A673 (cell line): ENCODE data around the gene C6orf52. TPM values are rescaled to one million over a fixed set of nuclear protein-coding genes. Genes with fewer than 3 reads are reported as not detected.

Source experiments
- BruUV-seq: library from RNA; stranded (reverse); fragments of 400-500 nt; replicated peaks from 2 replicates; lab custom pipeline; 2021; lab: Mats Ljungman, UMichigan
- CTCF ChIA-PET: fragments of 300-600 bp; sonication (Branson Sonifier 250); formaldehyde crosslinking; loops from one replicate; lab custom pipeline; 2022; ENCODE audit warnings: antibody characterized with exemption; lab: Charles Lee
- POLR2A ChIA-PET: fragments of 300-600 bp; sonication (Branson Sonifier 250); formaldehyde crosslinking; loops from one replicate; lab custom pipeline; 2022; ENCODE audit warnings: antibody characterized with exemption; ENCODE audit not compliant: low non-redundant PET; lab: Charles Lee
- DNase-seq: peaks from one replicate; pipeline ENCODE4 v3.0.0-alpha.2; 2015; ENCODE audit warnings: low spot score
- H3K27ac ChIP-seq: fragments of 200-600 bp; sonication (generic); 2 replicates; pipeline ENCODE4 v1.5.1; 2016; ENCODE audit warnings: mixed run types, low read depth, mild to moderate bottlenecking, mixed read lengths, antibody characterized with exemption, low read length; ENCODE audit not compliant: poor library complexity, severe bottlenecking
- H3K27me3 ChIP-seq: fragments of 200-600 bp; sonication (generic); replicated peaks from 2 replicates; pipeline ENCODE4 v1.6.1; 2017; ENCODE audit warnings: mixed run types, low read depth, mild to moderate bottlenecking, mixed read lengths, antibody characterized with exemption, low read length; ENCODE audit not compliant: insufficient read depth, poor library complexity
- H3K36me3 ChIP-seq: fragments of 200-600 bp; sonication (generic); 2 replicates; pipeline ENCODE4 v1.6.1; 2016; ENCODE audit warnings: mixed run types, mild to moderate bottlenecking, mixed read lengths, antibody characterized with exemption, low read length; ENCODE audit not compliant: insufficient read depth, poor library complexity, severe bottlenecking
- H3K4me1 ChIP-seq: fragments of 200-600 bp; sonication (generic); 2 replicates; pipeline ENCODE4 v1.6.1; 2017; ENCODE audit warnings: mixed run types, mild to moderate bottlenecking, mixed read lengths, antibody characterized with exemption, low read length; ENCODE audit not compliant: insufficient read depth, poor library complexity, severe bottlenecking
- H3K4me3 ChIP-seq: fragments of 200-600 bp; sonication (generic); 2 replicates; pipeline ENCODE4 v1.5.1; 2016; ENCODE audit warnings: low read depth, mixed run types, mild to moderate bottlenecking, mixed read lengths, low read length; ENCODE audit not compliant: poor library complexity, severe bottlenecking
- H3K9me3 ChIP-seq: fragments of 200-600 bp; sonication (generic); 2 replicates; pipeline ENCODE4 v1.6.1; 2016; ENCODE audit warnings: mixed run types, low read depth, mild to moderate bottlenecking, mixed read lengths, antibody characterized with exemption, low read length; ENCODE audit not compliant: poor library complexity, severe bottlenecking
- CTCF ChIP-seq: fragments of 300-800, 200-600 bp; sonication (generic); conservative IDR thresholded peaks from 2 replicates; pipeline ENCODE4 v1.5.1; 2017; ENCODE audit warnings: low read depth, mild to moderate bottlenecking, antibody characterized with exemption, low read length, moderate library complexity, mixed read lengths
- EZH2 ChIP-seq: fragments of 200-600 bp; sonication (generic); IDR thresholded peaks from 2 replicates; pipeline ENCODE4 v1.6.1; 2017; ENCODE audit warnings: borderline replicate concordance, low read depth, mild to moderate bottlenecking, mixed read lengths, antibody characterized with exemption, low read length; ENCODE audit not compliant: poor library complexity, severe bottlenecking
- intact Hi-C: fragments of 100-400 bp; cut with micrococcal nuclease; formaldehyde crosslinking; loops from one replicate; pipeline ENCODE4 v1.10.0; 2022; ENCODE audit not compliant: unreplicated experiment
- total RNA-seq: library from RNA; stranded (reverse); gene quantifications from 2 replicates; pipeline ENCODE4 v1.2.3, GENCODE V29; 2021

The C6orf52 gene
- total RNA-seq, 1 experiment from 2014 or later, result 0.69 TPM

- H3K27me3 ChIP-seq, result no peaks in the 10 kb centered on the region
- ChIA-PET CTCF (interaction anchor here (0.8 kb wide), 1 partner anchor 39 kb away, joined by 3 read pairs; no protein-coding TSS in a partner anchor), POLR2A (no interaction called here)
- DNase-seq, result peak; percentile 46
- H3K36me3 ChIP-seq, result no peaks in the 10 kb centered on the region
- TF ChIP-seq CTCF, result no peak
- TF ChIP-seq EZH2, result no peak
- no TSS peak for BruUV-seq
- H3K9me3 ChIP-seq, result peaks cover 4% of the 10 kb centered on the region
- H3K4me3 ChIP-seq, result peak overlapping the region; percentile 54
- intact Hi-C loops, result no loop called here
- peak overlapping the region; percentile 81 for H3K27ac ChIP-seq
- H3K4me1 ChIP-seq, result peaks cover 15% of the 10 kb centered on the region
Observed at GRCh38 chr6:10720265-10720959, 26.0 kb upstream of the C6orf52 start.

GRCh38 chr6:10719964-10720264, 25.5 kb upstream of the C6orf52 start:
- POLR2A ChIA-PET, result no interaction called here
- TF ChIP-seq EZH2 (no peak), CTCF (no peak)

GRCh38 chr6:10719296-10719963, 25.0 kb upstream of the C6orf52 start:
- TF ChIP-seq CTCF, result no peak
- DNase-seq, result peak; percentile 72
- Histone ChIP-seq H3K27ac (peak overlapping the region; percentile 81), H3K4me1 (peaks cover 15% of the 10 kb centered on the region), H3K36me3 (no peaks in the 10 kb centered on the region), H3K9me3 (peaks cover 4% of the 10 kb centered on the region), H3K4me3 (peak overlapping the region; percentile 54), H3K27me3 (no peaks in the 10 kb centered on the region)
- ChIA-PET POLR2A (no interaction called here), CTCF (no interaction called here)
- intact Hi-C loops, result no loop called here
- no TSS peak for BruUV-seq

More at GRCh38 chr6:10719964-10720264, 25.5 kb upstream of the C6orf52 start:
- H3K4me1 ChIP-seq, result peaks cover 15% of the 10 kb centered on the region
- BruUV-seq, result no TSS peak
- H3K9me3 ChIP-seq, result peaks cover 4% of the 10 kb centered on the region
- H3K4me3 ChIP-seq, result peak overlapping the region; percentile 54
- intact Hi-C loops, result no loop called here
- DNase-seq, result no peak
- H3K27me3 ChIP-seq, result no peaks in the 10 kb centered on the region
- peak overlapping the region; percentile 81 for H3K27ac ChIP-seq
- CTCF ChIA-PET, result no interaction called here
- no peaks in the 10 kb centered on the region for H3K36me3 ChIP-seq
